ENCODE results near the gene CAND2. TPM values are rescaled to one million over a fixed set of nuclear protein-coding genes. Genes with fewer than 3 reads are reported as not detected.

CAND2 gene
- total and polyA plus RNA-seq, 2 of the 8 experiments (the other 6 are each of a cell fraction or from before 2014, with no cell fraction given) = 8.7 TPM

DNA sequence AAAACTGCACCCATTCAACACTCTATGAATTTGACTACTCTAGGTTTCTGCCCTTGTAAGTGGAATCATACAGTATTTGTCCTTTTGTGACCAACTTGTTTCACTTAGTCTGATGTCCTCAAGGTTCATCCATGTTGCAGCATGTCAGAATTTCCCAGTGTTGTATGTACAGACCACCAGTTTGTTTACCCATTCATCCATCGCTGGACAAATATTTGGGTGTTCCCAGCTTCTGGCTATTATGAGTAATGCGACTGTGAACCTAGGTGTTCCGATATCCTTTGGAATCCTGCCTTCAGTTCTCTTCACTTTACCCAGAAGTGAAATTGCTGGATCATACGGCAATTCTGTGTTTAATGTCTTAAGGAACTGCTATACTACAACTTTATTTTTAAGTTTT, 32.3 kb downstream of the CAND2 start:
- Histone ChIP-seq H4K20me1 (replicated peaks in 1 of 2; ENCODE audit: control insufficient read depth in 1 of 2, insufficient read depth in 2 of 2, low read length in 2 of 2) (peaks cover 0 to 11% of the 10 kb centered on the region in 2 experiments), H3K18ac (ENCODE audit: extremely low read depth, low read length) (no peak overlapping the region), H3K56ac (replicated peaks; ENCODE audit: insufficient read length, low read depth, low read length) (no peak overlapping the region), H2AK5ac (ENCODE audit: low read depth, low read length) (no peak overlapping the region), H3K23me2 (ENCODE audit: low read depth, low read length) (no peaks in the 10 kb centered on the region), H2BK12ac (ENCODE audit: low read depth, low read length) (no peak overlapping the region), H3K79me1 (ENCODE audit: low read depth, low read length) (no peaks in the 10 kb centered on the region), H3K4ac (replicated peaks; ENCODE audit: insufficient read length, low read depth, low read length) (no peak overlapping the region), H3K14ac (ENCODE audit: insufficient read length) (no peak overlapping the region), H3K36me3 (ENCODE audit: control insufficient read depth in 2 of 4, insufficient read depth in 4 of 4, low read length in 3 of 4) (peaks cover 11 to 29% (median 14%) of the 10 kb centered on the region in 4 experiments), H3K27ac (ENCODE audit: low read depth, low read length) (no peak overlapping the region), H2BK15ac (ENCODE audit: low read length) (no peak overlapping the region), H3K9me3 (ENCODE audit: insufficient read depth in 2 of 2, low read depth in 1 of 2, low read length in 1 of 2) (no peaks in the 10 kb centered on the region), H2BK120ac (replicated peaks; ENCODE audit: low read depth, low read length) (no peak overlapping the region), H2BK20ac (ENCODE audit: low read length) (no peak overlapping the region), H3K27me3 (replicated peaks in 1 of 4; ENCODE audit: control insufficient read depth in 3 of 4, extremely low read depth in 1 of 4, insufficient read depth in 3 of 4, low read length in 3 of 4) (no peaks in the 10 kb centered on the region), H3K4me1 (replicated peaks in 1 of 4; ENCODE audit: control insufficient read depth in 3 of 4, insufficient read depth in 4 of 4, low read length in 3 of 4) (peaks cover 0 to 7% (median 4%) of the 10 kb centered on the region in 4 experiments; a peak in 4 of 7 replicates), H4K91ac (replicated peaks; ENCODE audit: insufficient read length, low read length) (no peak overlapping the region), H2BK5ac (ENCODE audit: low read depth, low read length) (no peak overlapping the region), H4K8ac (ENCODE audit: extremely low read depth, insufficient read depth, low read length) (no peak overlapping the region), H3K4me3 (ENCODE audit: extremely low read depth in 1 of 4, insufficient read depth in 2 of 4, low read depth in 3 of 4, low read length in 4 of 4) (no peak overlapping the region), H3K23ac (ENCODE audit: insufficient read length) (no peak overlapping the region), H4K5ac (ENCODE audit: insufficient read length, low read depth, low read length) (no peak overlapping the region), H2AFZ (ENCODE audit: low read length) (no peak overlapping the region), H3K9ac (replicated peaks in 1 of 4; ENCODE audit: extremely low read depth in 1 of 4, low read depth in 3 of 4, low read length in 3 of 4) (no peak overlapping the region), H3K4me2 (ENCODE audit: insufficient read depth in 1 of 2, low read depth in 2 of 2, low read length in 2 of 2) (no peak overlapping the region), H3K79me2 (ENCODE audit: control insufficient read depth in 1 of 2, insufficient read depth in 2 of 2, low read length in 2 of 2) (no peaks in the 10 kb centered on the region)
- DNase-seq (ENCODE audit: low read depth in 1 of 2, low spot score in 2 of 2) = no peak
- no peak for FAIRE-seq
- WGBS, 2 experiments (ENCODE audit: extremely low coverage in 1 of 2, insufficient coverage in 1 of 2, insufficient read length in 1 of 2, insufficient replicate concordance in 2 of 2, low coverage in 1 of 2, low lambda C conversion rate in 2 of 2, missing lambda C conversion rate in 1 of 2) = 94% methylated on average over 4 of the region's 4 CpGs; no CpG with 5 or more reads in 1 of the 2 experiments
- ChIA-PET POLR2A (ENCODE audit: partially characterized antibody) (interaction anchor here (0.7 to 28.5 kb wide), 3 partner anchors 6 to 168 kb away, joined by 3 to 661 read pairs (median 661); partner anchors contain the start of gene RPL32), CTCF (ENCODE audit: partially characterized antibody) (interaction anchor here (1.2 to 6.5 kb wide), 3 partner anchors 10 to 42 kb away, joined by 4 to 83 read pairs (median 37); no protein-coding TSS in a partner anchor)

All from H1 (cell line).